HG03432 (cell line): ENCODE measurements around the gene CEP128.
A peak's percentile ranks its signal among the peaks of the same experiment; 100 is the strongest.

Experiments used
- ATAC-seq: cut with Tn5 transposase; IDR thresholded peaks from one replicate; pipeline ENCODE4 v1.9.1; 2021; ENCODE audit warnings: mild to moderate bottlenecking, moderate library complexity; ENCODE audit not compliant: unreplicated experiment

The CEP128 gene

GRCh38 chr14:80565001-80565400, 376.5 kb downstream of the CEP128 start:
- no peak for ATAC-seq

GRCh38 chr14:80564051-80564450, 377.5 kb downstream of the CEP128 start:
- no peak for ATAC-seq

GRCh38 chr14:80560800-80561657, 380.5 kb downstream of the CEP128 start:
- peak; percentile 95 for ATAC-seq

GRCh38 chr14:80554139-80554538, 387.4 kb downstream of the CEP128 start:
- no peak for ATAC-seq

GRCh38 chr14:80549141-80549540, 392.4 kb downstream of the CEP128 start:
- ATAC-seq = no peak

- no peak for ATAC-seq
Observed at GRCh38 chr14:80545935-80546854, 395.3 kb downstream of the CEP128 start.

GRCh38 chr14:80544366-80544765, 397.2 kb downstream of the CEP128 start:
- no peak for ATAC-seq

- ATAC-seq = no peak
Observed at GRCh38 chr14:80543211-80543610, 398.3 kb downstream of the CEP128 start.

- no peak for ATAC-seq
Observed at GRCh38 chr14:80538633-80539375, 402.7 kb downstream of the CEP128 start.

GRCh38 chr14:80537626-80538025, 403.9 kb downstream of the CEP128 start:
- ATAC-seq = no peak

- ATAC-seq = no peak
Observed at GRCh38 chr14:80536456-80536855, 405.1 kb downstream of the CEP128 start.

- ATAC-seq = no peak
Observed at GRCh38 chr14:80535171-80535570, 406.4 kb downstream of the CEP128 start.

GRCh38 chr14:80523518-80524117, 417.9 kb downstream of the CEP128 start:
- ATAC-seq = no peak

GRCh38 chr14:80522936-80523335, 418.6 kb downstream of the CEP128 start:
- no peak for ATAC-seq

- no peak for ATAC-seq
Observed at GRCh38 chr14:80522411-80522810, 419.1 kb downstream of the CEP128 start.

GRCh38 chr14:80521456-80521855, 420.1 kb downstream of the CEP128 start:
- no peak for ATAC-seq

GRCh38 chr14:80519002-80519401, 422.5 kb downstream of the CEP128 start:
- no peak for ATAC-seq

- ATAC-seq = no peak
Observed at GRCh38 chr14:80518173-80518572, 423.4 kb downstream of the CEP128 start.

- no peak for ATAC-seq
Observed at GRCh38 chr14:80507292-80507869, 434.2 kb downstream of the CEP128 start.

- no peak for ATAC-seq
Observed at GRCh38 chr14:80504781-80505180, 436.8 kb downstream of the CEP128 start.
